Measurements from ENCODE around the gene RNF157. TPM values are rescaled to one million over a fixed set of nuclear protein-coding genes. Genes with fewer than 3 reads are reported as not detected.

RNF157 gene
- total and polyA plus RNA-seq, 2 of the 13 experiments (the other 11 are each of a cell fraction or from before 2014, with no cell fraction given): 0.44 to 1.5 TPM

GRCh38 chr17:76237859-76238313, 2.4 kb downstream of the RNF157 start (continued):
- TF ChIP-seq ZNF878 (CRISPR knock-in tag; IDR thresholded peaks at IDR 0.05) (peak; percentile 53; the same call in 1 of the 2 replicates), GTF2F1 (IDR thresholded peaks at IDR 0.05; ENCODE audit: low read length) (no peak), CEBPB (IDR thresholded peaks at IDR 0.05; ENCODE audit: borderline replicate concordance, low read depth, low read length) (peak; percentile 92), BATF2 (CRISPR knock-in tag; IDR thresholded peaks at IDR 0.05) (no peak), GLI4 (CRISPR knock-in tag; IDR thresholded peaks at IDR 0.05; ENCODE audit: borderline replicate concordance) (peak; percentile 49; the same call in 1 of the 2 replicates), RAD21 (CRISPR knock-in tag; IDR thresholded peaks at IDR 0.05) (no peak), ZNF501 (CRISPR knock-in tag; IDR thresholded peaks at IDR 0.05) (peak; percentile 54; the same call in 1 of the 2 replicates), GMEB2 (CRISPR knock-in tag; IDR thresholded peaks at IDR 0.05; ENCODE audit: low read depth) (no peak), SKI (IDR thresholded peaks at IDR 0.05; ENCODE audit: partially characterized antibody) (peak; percentile 54), HNRNPH1 (optimal IDR thresholded peaks at IDR 0.05; ENCODE audit: low read depth, low read length) (no peak), LRRFIP1 (CRISPR knock-in tag; conservative IDR thresholded peaks at IDR 0.05) (no peak), TEAD3 (CRISPR knock-in tag; optimal IDR thresholded peaks at IDR 0.05; ENCODE audit: borderline replicate concordance) (peak; percentile 95), CCDC6 (CRISPR knock-in tag; IDR thresholded peaks at IDR 0.05) (peak; percentile 40; the same call in 1 of the 2 replicates), GMEB1 (CRISPR knock-in tag; IDR thresholded peaks at IDR 0.05; ENCODE audit: borderline replicate concordance) (peak; percentile 41; the same call in 1 of the 2 replicates), GABPA (IDR thresholded peaks at IDR 0.05; ENCODE audit: low read depth, low read length) (no peak), GABPA (CRISPR knock-in tag; IDR thresholded peaks at IDR 0.05; ENCODE audit: low read depth) (no peak; the same call in 1 of the 2 replicates), CBFB (CRISPR knock-in tag; IDR thresholded peaks at IDR 0.05) (no peak), GLMP (CRISPR knock-in tag; IDR thresholded peaks at IDR 0.05; ENCODE audit: borderline replicate concordance) (no peak), DPF2 (CRISPR knock-in tag; IDR thresholded peaks at IDR 0.05; ENCODE audit: borderline replicate concordance, low read depth) (peak; percentile 44; the same call in 1 of the 2 replicates), ZBTB8A (CRISPR knock-in tag; IDR thresholded peaks at IDR 0.05; ENCODE audit: borderline replicate concordance, low read depth) (no peak)
